ENCODE data around the gene ZNF341.

Gene ZNF341

DNA sequence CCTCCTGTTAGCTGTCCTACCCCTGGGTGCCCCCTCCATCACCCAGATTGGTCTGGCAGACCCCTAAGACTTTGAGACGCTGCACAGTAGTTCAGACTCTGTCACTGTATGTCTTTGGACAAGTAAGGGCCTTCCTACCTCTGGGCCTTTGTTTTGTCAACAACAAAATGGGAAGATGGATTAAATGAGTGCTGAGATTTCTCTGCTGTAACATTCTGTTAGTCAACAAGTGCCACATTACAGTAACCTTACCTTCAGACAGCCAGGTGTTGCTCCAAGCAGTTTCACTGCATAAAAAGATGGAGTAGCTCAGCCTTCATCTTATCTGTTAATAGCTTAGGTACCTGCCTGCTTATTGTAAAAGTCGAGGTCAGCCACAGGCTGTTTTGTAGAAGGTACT is 95.3 kb downstream of the ZNF341 start:
- DNase-seq, result no peak

- DNase-seq, result no peak
Measured at GRCh38 chr20:33827634-33828325, 96.0 kb downstream of the ZNF341 start.

DNA sequence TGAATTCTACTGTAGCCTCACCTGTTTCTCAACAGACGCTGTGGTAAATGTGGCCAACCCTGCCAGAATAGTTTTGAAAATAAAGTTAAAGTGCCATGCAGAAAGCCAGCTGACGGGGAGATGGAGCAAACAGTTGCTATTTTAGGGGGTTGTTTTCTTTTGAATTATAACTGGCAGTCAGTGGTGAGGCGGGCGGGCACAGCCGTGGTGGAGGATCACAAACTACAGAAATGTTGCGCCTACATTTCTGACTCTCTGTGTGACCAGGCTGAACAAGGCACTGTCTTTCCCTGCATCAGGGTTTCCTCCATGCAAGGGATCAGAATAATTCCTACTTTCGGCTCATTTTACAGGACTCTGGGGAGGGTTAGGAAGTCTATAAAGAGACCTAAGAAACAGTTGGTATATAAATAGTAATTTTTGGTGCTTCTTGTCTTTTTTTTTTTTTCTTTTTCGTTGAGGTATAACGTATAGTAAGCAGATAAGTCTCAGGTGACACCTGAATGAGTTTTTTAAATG is 96.6 kb downstream of the ZNF341 start:
- DNase-seq, result no peak

DNA sequence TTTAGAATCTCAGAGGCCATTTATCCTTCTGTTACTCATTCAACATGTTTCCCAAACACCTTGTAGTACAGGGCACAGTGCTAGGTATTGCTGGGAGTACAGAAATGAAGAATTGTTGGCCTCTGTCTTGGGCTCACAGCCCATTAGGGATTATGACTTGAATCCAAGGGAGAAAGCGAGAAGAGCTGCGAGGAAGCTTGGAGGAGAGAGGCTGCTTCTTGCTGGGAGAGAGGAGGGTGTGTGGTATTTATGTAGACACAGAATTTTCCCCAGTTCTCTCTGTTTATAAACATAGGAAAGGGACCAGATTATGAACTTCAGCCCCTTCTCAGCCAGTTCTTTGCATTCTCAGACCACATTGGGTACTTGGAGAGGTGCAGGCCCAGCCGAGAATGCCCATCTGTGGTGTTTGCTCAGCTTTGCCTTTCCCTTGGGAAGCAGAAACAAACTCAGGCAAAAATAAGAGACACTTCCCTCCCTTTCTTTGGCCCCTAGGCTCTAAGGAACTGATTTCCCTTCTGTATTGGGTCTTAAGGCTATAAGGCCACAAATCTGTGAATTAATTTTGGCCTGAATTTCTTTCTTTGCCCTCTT is 97.3 kb downstream of the ZNF341 start:
- DNase-seq, result no peak

- no peak for DNase-seq
Measured at GRCh38 chr20:33829636-33830035, 97.8 kb downstream of the ZNF341 start.

GRCh38 chr20:33830371-33830770 is 98.6 kb downstream of the ZNF341 start:
- no peak for DNase-seq

DNA sequence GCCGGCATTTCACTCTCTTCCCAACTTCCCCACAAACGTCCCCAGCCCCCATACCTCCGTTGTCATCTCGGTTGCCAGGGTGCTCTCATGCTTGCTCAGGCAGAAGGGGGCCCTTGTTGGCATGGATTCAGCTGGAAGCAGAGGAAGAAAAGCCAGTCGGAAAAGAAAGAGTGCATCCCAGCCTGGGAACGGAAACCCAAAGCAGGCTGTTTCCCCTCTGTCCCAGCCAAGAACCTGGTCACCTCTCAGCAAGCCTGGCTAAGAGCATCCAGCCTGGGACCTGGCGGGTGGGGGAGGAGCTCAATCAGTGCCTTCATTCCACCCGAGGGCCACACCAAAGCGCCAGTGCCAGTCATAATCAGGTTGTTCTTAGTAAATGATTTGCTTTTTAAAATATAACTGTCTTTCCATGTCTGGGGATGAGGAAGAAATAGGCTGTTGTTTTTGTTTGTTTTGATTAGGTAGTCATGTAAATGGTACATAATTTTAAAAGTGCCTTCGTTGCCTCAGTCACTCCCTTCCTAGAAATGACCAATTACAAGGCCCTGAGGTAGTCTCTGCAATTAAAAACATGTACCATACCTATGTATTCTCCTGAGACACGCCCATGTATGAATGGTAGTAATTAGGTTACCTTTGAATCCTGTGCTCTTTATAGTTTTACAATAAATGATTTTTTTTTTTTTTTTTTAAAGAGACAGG is 100.5 kb downstream of the ZNF341 start:
- no peak for DNase-seq

GRCh38 chr20:33833333-33833732 is 101.5 kb downstream of the ZNF341 start:
- DNase-seq, result no peak

GRCh38 chr20:33835615-33836172 is 103.9 kb downstream of the ZNF341 start:
- DNase-seq, result no peak

GRCh38 chr20:33836277-33836676 is 104.5 kb downstream of the ZNF341 start:
- no peak for DNase-seq

DNA sequence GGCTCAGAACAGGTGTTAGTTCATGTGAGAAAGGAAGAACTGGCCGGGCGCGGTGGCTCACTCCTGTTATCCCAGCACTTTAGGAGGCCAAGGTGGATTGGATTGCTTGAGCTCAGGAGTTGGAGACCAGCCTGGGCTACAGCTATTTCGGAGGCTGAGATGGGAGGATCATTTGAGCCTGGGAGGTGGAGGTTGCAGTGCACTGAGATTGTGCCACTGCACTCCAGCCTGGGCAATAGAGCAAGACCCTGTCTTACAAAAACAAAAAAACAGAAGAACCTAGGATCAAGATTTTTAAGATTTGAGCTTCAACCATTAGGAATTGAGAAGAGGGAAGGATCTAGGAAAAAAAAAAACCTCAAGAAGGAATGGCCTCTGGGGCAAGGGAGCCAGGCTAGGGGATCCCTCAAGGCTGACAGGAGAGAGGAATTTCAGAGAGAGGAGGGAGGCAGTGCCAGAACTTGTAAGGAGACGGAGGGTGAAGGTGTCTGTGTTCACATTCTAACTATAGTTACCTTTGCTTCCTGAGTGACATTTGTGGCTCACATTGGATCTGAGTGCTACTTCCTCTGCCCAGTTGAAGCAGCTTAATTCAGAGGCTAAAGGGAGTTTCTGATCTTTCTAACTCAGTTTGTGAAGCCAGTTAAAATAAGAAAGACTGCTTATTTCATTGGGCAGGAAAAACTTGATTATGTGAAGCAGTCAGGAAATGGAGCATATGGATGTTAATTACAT is 105.5 kb downstream of the ZNF341 start:
- no peak for DNase-seq

DNA sequence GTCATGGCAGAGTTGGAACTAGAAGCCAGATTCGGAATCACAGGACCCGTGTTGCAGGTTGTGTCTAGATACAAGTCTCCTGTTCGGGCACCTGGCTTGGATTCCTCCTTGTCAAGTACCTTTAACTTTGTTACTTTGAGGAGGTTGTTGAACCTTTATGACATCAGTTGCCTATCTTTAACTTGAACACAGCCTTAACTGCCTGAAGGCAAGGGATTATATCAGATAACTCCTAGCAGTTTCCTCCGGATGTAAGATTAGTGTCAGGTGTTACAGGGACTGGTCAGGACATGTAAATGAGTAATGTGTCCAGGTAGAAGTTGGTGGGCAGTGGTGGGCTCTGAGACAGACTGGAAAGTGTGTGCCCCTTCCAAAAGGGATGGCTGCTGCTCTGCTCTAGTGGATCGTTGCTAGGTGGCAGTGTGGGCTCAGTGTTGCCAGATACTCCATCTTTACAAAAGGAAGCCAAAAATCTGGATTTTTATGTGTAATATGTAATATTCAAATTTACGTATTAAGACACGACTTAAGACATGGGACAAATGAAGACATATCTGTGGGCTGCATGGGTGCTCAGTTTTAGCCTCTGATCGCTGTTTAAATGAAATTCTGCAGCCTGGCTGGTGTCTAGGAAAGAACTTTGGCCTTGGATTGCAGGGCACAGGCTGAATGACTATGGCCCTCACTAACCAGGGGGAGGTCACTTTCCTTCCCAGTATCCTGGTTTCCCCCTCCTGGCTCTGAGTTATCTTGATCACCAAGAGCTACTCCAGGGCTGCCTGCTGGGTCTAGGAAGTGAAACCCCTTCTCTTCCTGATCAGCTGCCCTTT is 106.5 kb downstream of the ZNF341 start:
- DNase-seq, result no peak

GRCh38 chr20:33839591-33839990 is 107.8 kb downstream of the ZNF341 start:
- no peak for DNase-seq

- DNase-seq, result no peak
Measured at GRCh38 chr20:33840160-33840559, 108.4 kb downstream of the ZNF341 start.

DNA sequence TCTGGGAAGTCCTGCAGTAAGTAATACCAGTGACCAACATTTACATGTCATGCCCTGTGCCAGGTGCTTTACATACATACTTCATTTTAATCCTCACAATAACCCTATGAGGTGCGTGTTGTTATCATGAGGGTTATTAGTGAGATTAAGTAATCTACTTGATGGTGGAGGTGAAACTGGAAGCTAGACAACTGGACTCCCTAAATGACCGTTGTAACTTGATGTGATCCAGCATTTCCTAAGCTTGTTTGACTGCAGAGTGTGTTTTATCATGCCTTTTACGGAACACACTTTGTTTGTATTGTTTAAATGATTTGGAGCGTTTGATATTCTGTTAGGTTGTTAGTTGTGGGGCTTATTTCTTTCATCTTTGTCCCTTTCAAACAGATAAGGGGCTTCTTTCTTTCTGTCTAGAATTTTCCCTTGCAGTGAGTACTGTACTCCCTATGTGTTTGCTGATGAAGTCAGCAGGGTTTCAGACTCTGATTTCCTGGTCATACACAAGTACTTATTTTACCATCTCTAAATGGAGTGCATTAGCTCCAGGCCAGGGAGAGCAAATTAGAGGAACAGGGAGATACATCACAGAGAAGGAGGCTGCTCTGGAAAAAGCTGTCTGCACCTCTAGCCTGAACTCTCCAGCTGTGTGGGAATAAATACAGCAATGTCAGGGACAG is 109.1 kb downstream of the ZNF341 start:
- DNase-seq, result no peak

DNA sequence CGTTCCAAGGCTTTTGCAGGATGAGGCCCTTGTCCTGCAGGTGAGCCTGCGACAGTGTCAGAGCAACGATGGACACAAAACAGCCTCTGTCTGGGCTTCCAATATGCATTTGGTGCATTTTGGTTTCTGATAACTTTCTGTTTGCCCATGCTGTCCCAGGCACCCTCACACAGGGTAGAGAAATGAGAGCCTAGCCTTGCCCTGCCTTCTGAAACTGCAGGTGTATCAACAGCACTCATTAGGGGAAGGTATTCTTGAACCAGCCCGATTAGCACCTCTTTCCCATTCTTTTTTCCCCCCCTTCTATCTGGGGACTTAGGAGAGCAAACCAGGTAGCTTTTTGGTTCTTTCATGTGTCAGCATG is 109.6 kb downstream of the ZNF341 start:
- DNase-seq, result no peak
